Measurements from ENCODE around the gene GIT2.
"Not testable (repeated sequence)": the region's sequence is repeated elsewhere in the genome, so short reads cannot be mapped to it uniquely, and the experiment has no call there.

DNA sequence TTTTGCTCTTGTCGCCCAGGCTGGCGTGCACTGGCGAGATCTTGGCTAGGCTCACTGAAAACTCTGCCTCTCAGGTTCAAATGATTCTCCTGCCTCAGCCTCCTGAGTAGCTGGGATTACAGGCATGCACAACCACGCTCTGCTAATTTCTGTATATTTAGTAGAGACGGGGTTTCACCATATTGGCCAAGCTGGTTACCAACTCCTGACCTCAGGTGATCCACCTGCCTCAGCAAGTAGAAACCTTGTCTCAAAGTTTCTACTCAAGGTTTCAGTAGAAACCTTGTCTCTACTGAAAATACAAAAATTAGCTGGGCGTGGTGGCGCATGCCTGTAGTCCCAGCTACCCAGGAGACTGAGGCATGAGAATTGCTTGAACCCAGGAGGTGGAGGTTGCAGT, 104.4 kb downstream of the GIT2 start:
- not testable (repeated sequence) for TF ChIP-seq TARDBP (IDR thresholded peaks at IDR 0.05); HDGF (IDR thresholded peaks at IDR 0.05; ENCODE audit: borderline replicate concordance); BHLHE40 (IDR thresholded peaks at IDR 0.05; ENCODE audit: borderline replicate concordance); NFRKB (IDR thresholded peaks at IDR 0.05)
- TF ChIP-seq, protein P1, sequence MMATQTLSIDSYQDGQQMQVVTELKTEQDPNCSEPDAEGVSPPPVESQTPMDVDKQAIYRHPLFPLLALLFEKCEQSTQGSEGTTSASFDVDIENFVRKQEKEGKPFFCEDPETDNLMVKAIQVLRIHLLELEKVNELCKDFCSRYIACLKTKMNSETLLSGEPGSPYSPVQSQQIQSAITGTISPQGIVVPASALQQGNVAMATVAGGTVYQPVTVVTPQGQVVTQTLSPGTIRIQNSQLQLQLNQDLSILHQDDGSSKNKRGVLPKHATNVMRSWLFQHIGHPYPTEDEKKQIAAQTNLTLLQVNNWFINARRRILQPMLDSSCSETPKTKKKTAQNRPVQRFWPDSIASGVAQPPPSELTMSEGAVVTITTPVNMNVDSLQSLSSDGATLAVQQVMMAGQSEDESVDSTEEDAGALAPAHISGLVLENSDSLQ (IDR thresholded peaks at IDR 0.05), result not testable (repeated sequence)

All from HEK293T (cell line).